Kidney (tissue), 14 donors: Measurements from ENCODE around the gene CMTM8. TPM values are rescaled to one million over a fixed set of nuclear protein-coding genes. Genes with fewer than 3 reads are reported as not detected.

Source experiments
- DNase-seq, 5 donors: peaks; one replicate each; pipeline ENCODE4 v3.0.0-alpha.2; 2013 to 2020
- FAIRE-seq: peaks from 2 replicates; lab custom pipeline; 2012; peaks lifted over from hg19 to GRCh38; lab: Jason Lieb, UNC
- H3K27ac ChIP-seq, 2 donors: one replicate each; pipeline ENCODE4 v1.7.0; 2013; ENCODE audit warnings: low read depth in 2 of 2, low read length in 2 of 2, inconsistent platforms in 1 of 2
- H3K27me3 ChIP-seq: one replicate; pipeline ENCODE4 v1.7.1; 2013; ENCODE audit warnings: low read length, inconsistent platforms; ENCODE audit not compliant: control insufficient read depth, insufficient read depth
- H3K36me3 ChIP-seq, 3 donors: one replicate each; pipeline versions ENCODE4 v1.7.0 to v1.7.1; 2013; ENCODE audit warnings: low read length in 3 of 3, control low read depth in 1 of 3, inconsistent platforms in 1 of 3; ENCODE audit not compliant: insufficient read depth in 3 of 3, control insufficient read depth in 2 of 3
- H3K4me1 ChIP-seq, 3 donors: one replicate each; pipeline versions ENCODE4 v1.7.0 to v1.7.1; 2013; ENCODE audit warnings: low read length in 3 of 3, inconsistent platforms in 1 of 3, low read depth in 1 of 3; ENCODE audit not compliant: control insufficient read depth in 2 of 3, insufficient read depth in 2 of 3
- H3K4me3 ChIP-seq, 3 donors: one replicate each; pipeline versions ENCODE4 v1.7.0 to v1.8.1; 2013; ENCODE audit warnings: low read length in 3 of 3, control low read depth in 1 of 3, inconsistent platforms in 1 of 3
- H3K9ac ChIP-seq, 3 donors: one replicate each; pipeline versions ENCODE4 v1.7.0 to v1.7.1; 2013; ENCODE audit warnings: low read length in 3 of 3, control low read depth in 1 of 3, inconsistent platforms in 1 of 3
- H3K9me3 ChIP-seq, 3 donors: one replicate each; pipeline versions ENCODE4 v1.7.0 to v1.7.1; 2013; ENCODE audit warnings: low read length in 3 of 3, control low read depth in 1 of 3, inconsistent platforms in 1 of 3; ENCODE audit not compliant: control insufficient read depth in 2 of 3, insufficient read depth in 1 of 3
- CTCF ChIP-seq: IDR thresholded peaks from 3 replicates; pipeline ENCODE4 v1.5.1; 2012; ENCODE audit warnings: mild to moderate bottlenecking, moderate library complexity, borderline replicate concordance; ENCODE audit not compliant: insufficient read depth; ENCODE audit errors: extremely low read depth
- intact Hi-C: fragments of 100-400 bp; cut with DNase I; formaldehyde crosslinking; loops from one replicate; pipeline ENCODE4 v1.11.1; 2022
- polyA plus RNA-seq: library from polyadenylated mRNA; stranded (reverse); fragments of 350-450 nt; fragmentation: Illumina TruSeq; extraction: RNeasy Lipid Tissue Mini Kit (QIAGEN cat#74804); gene quantifications from one replicate; pipeline ENCODE4 v1.2.3, GENCODE V29; 2014; ENCODE audit warnings: low read depth, low replicate concordance; ENCODE audit not compliant: insufficient read depth
- total RNA-seq: library from RNA; stranded (reverse); fragmentation: NEBNext Ultra II Directional; extraction: Animal tissue kit (Norgen Biotek cat#: 25700); gene quantifications from one replicate; pipeline ENCODE4 v1.2.1, GENCODE V29; 2021
- donor health status: control.
- donor health status: control.
- donor health status: control.
- donor health status: control.
- donor health status: control.
- donor health status: DM: yes; HTN: yes; CAD: no.
- donor health status: Normal renal cell carcinoma (clear cell type).

The CMTM8 gene
- total and polyA plus RNA-seq, 2 donors from 2014 or later, result 5.4 to 9.6 TPM

GRCh38 chr3:32310336-32310735 lies 71.9 kb downstream of the CMTM8 start:
- no peaks in the 10 kb centered on the region for H3K36me3 ChIP-seq
- DNase-seq (no peak), FAIRE-seq (no peak)
- no peaks in the 10 kb centered on the region for H3K9me3 ChIP-seq
- no peak overlapping the region for H3K9ac ChIP-seq
- intact Hi-C loops, result no loop called here
- H3K27ac ChIP-seq, result no peak overlapping the region
- H3K27me3 ChIP-seq, result no peaks in the 10 kb centered on the region
- H3K4me1 ChIP-seq, result peaks cover under 1 to 13% (median 5%) of the 10 kb centered on the region in 3 donors
- TF ChIP-seq CTCF, result no peak
- H3K4me3 ChIP-seq, result no peak overlapping the region

- no peaks in the 10 kb centered on the region for H3K27me3 ChIP-seq
- H3K9ac ChIP-seq, result no peak overlapping the region
- H3K4me1 ChIP-seq, result peaks cover 0 to 13% (median 4%) of the 10 kb centered on the region in 3 donors
- no peaks in the 10 kb centered on the region for H3K9me3 ChIP-seq
- no peak overlapping the region for H3K27ac ChIP-seq
- TF ChIP-seq CTCF, result no peak
- FAIRE-seq (no peak), DNase-seq (peak in 2 of 5 donors; percentile 30 to 59)
- no peak overlapping the region for H3K4me3 ChIP-seq
- intact Hi-C loops, result no loop called here
- H3K36me3 ChIP-seq, result no peaks in the 10 kb centered on the region
These were observed 72.7 kb downstream of the CMTM8 start for GRCh38 chr3:32310918-32311839.

GRCh38 chr3:32312251-32312650 lies 73.8 kb downstream of the CMTM8 start:
- intact Hi-C loops, result no loop called here
- Histone ChIP-seq H3K4me3 (no peak overlapping the region), H3K9me3 (no peaks in the 10 kb centered on the region), H3K36me3 (no peaks in the 10 kb centered on the region), H3K27me3 (no peaks in the 10 kb centered on the region), H3K4me1 (peaks cover 0 to 13% (median 4%) of the 10 kb centered on the region in 3 donors), H3K9ac (no peak overlapping the region), H3K27ac (no peak overlapping the region)
- TF ChIP-seq CTCF, result no peak
- DNase-seq (no peak), FAIRE-seq (no peak)
